Activated CD4-positive, alpha-beta T cell treated with anti-CD3 and anti-CD28 coated beads, Interleukin-2, Interleukin-4, amounts not matched to agents 100 ng/mL and 50 ng/mL, durations not matched to agents 16 hours and 8 hours (primary cell): Measurements from ENCODE around the gene CUX1.

Experiments
- DNase-seq: peaks from one replicate; pipeline ENCODE4 v3.0.0-alpha.2; 2020; ENCODE audit warnings: low spot score

CUX1 gene

DNA sequence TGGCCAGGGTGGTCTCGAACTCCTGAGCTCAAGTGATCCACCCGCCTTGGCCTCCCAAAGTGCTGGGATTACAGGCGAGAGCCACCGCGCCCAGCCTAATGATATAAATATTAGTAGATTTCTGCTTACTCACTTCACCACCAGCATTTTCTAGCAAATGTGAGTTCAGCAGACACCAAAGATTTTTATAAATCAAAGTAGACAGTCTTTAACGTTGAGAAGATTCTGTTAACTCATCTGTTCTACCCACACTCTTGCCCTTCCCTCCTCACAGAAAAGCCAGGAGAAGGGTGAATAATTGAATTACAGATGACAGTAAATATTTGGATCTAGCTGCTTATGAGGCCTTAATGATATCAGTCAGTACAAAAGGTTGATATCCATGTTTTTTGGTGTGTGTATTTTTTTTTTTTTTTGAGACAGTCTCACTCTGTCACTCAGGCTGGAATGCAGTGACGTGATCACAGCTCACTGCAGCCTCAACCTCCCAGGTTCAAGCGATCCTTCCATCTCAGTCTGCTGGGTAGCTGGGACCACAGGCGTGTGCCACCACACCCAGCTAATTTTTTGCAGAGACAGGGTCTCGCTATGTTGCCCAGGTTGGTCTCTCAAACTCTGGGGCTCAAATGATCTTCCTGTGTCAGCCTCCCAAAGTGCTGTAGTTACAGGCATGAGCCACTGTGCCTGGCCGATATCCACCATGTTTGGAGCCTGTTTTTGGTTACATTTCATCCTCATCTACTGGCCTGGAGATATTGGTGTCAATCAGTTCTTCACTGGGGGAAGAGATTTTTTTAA, 120.5 kb downstream of the CUX1 start:
- no peak for DNase-seq

DNA sequence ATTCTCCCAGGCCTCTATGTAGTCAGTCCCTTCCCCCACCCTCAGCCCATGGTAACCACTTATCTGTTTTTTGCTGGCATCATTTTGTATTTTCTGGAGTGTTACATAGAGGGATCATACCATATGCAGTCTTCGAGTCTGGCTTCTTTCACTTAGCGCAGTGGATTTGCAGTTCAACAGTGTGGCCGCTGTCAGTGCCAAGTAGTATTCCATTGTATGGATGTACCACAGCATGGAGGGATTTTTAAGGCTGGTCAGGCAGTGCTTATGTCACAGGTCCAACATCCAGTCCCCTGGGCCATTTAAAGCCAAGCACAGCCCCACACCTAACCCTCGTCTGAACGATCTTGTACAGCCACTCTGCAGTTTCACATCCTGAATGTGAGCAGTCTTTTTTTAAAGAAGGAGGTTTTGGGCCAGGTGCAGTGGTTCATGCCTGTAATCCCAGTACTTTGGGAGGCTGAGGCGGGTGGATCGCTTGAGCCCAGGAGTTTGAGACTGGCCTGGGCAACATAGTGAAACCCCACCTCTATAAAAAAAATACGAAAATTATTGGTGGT, 121.8 kb downstream of the CUX1 start:
- DNase-seq, result no peak

DNA sequence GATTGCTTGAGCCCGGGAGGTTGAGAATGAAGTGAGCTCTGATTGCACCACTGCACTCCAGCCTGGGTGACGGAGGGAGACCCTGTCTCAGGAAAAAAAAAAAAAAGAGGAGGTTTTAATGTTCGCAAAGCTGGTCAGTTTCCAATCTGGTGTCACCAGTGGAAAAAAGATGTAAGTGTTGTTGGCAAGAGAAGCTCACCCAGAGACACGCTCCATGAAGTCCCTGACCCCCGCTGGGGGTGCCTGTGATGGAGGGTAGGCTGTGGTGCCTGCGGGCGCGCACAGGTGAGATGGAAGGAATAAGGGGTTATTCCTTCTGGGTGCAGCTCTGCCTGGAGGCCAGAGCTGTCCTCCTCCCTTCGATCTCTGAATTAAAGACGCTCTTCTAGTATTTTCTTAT, 122.7 kb downstream of the CUX1 start:
- no peak for DNase-seq

DNA sequence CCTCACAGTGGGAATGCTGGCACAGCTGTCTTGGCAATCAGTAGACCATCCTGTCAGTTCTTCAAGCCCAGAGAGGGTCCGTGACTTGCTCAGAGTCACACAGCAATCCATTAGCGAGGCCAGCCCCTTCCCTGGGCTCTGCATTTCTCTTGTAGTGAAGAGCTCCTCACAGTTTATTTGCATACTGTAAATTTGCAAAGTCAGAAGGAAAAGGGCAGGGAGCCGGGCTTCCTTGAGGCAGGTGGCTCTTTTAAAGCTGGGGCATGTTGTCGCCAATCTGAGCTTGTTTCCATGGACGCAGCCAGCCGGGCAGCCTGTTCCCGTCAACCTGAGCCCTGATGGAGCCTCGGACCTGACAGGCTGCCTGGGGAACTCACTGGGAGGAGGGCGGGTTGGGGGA, 123.4 kb downstream of the CUX1 start:
- no peak for DNase-seq

DNA sequence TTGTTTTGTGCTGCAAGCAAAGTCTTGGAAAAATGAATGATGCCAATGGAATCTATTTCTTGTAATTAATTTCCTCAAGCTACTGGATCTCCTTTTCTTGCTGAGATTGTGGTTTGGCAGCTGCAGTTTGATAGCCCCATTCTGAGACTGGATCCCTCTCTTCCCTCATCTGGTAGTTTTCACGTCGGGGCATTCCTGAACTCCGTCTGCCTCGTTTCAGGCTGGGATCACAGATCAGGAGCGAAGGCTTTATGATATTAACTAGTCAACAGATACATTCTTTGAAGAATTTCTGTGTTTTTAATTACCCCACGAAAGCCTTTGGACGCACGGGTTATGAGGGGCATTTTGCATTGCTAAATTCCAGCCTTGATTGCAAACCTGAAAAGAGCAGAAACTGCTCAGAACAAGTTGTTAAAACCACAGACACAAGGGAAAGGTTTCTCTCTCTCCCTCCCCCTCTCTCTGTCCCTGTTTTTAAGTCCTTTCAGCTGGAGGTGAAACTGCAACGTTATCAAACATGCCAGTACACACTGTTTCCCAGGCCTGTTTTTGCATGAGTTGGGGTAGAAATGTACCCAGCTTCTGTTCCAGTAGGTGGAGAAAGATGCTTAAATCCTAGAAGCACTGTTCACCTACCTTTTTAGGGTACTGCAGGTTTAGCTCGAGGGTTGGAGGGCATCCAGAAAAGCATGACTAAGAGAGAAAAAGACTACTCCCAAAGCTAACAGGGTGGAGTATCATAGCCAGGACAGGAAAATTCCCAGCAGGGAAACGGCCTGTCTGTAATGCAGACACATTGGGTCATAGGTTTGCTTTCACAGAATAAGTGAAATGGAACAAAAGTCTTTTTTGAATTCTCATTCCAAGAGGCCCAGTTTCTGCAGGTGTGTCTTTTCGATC, 124.3 kb downstream of the CUX1 start:
- DNase-seq, result no peak

DNA sequence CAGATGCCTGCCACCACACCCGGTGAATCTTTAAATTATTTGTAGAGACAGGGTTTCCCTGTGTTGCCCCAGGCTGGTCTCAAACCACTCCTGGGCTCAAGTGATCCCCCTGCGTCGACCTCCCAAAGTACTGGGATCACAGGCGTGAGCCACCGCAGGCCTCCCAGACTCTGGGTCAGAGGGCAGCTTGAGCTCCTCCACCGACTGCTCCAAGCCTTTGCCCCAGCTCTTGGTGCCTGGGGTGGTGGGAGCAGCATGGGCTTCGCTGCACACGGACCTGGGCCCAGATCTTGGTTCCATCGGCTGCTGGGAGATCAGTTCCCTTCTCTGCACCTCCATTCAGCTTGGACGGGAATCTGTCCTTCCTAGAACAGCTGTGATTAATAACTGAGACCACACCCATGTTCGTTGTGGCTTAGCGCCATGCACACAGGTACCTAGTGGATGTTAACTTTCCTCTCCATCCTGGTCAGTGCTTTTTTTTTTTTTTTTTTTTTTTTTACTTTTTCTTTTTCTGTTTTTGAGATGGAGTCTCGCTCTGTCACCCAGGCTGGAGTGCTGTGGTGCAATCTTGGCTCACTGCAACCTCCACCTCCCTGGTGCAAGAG, 125.3 kb downstream of the CUX1 start:
- no peak for DNase-seq

DNA sequence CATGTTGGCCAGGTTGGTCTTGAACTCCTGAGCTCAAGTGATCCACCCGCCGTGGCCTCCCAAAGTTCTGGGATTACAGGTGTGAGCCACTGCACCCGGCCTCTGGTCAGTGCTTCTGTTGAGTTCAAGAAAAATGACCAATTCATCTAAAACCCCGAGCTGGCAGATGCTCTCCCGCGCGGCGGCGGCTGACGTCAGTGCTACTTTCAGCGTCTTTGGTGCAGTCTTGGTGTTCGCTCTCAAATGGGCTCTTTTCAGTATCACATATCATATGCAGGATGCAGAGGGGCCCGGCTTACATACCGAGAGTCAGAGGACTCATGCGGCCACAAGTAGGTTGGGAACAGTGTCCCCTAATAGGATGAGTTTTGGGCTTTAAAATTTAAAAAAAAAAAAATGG, 125.9 kb downstream of the CUX1 start:
- DNase-seq, result no peak

DNA sequence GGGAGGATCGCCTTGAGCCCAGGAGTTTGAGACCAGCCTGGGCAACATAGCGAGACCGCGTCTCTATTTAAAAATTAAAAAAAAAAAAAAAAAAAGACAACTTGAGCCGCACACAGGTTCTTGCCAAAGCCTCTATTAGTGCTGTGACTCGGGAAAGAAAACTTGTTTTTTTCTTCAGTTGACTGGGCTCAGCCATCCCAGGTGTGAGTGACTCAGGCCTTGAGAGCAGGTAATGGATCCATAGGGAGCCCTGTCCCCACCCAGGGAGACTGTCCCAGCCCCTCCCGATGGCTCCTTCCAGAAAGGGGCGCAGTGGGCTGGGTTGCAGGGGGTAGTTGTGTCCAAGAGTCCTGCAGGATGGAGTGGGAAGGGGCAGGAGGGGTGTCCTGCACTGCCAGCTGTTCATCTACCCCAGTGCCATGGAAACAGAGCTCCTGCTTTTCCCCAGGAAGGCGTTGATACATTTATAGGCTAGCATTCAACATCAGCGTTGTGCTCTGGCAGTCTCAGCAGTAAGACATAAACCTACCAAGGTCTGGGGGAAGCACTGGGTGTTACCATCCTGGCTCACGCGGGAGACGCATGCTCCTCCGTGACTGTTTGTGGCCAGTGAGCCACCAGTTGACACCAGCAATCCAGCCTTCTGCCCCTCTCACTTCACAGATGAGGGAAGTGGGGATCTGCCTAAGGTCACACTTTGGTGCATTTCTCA, 126.6 kb downstream of the CUX1 start:
- no peak for DNase-seq

DNA sequence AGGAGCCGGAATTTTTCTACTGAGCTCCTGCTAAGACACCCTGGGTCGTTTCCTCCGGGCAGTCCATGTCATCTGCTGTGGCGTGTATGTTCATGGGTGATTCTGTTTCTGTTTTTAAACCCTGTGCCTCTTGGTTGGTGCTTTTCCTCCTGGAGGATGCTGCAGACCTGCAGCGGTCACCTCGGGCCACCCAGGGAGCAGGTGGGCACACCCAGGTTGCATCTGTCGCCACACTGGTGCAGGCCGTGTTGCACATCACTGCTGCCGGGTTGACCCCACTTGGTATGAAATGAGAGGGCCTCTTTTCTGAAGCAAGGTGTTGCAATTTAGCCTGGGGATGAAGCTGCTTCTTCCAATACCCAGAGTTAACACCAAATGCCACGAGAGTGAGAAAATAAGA, 127.2 kb downstream of the CUX1 start:
- no peak for DNase-seq

DNA sequence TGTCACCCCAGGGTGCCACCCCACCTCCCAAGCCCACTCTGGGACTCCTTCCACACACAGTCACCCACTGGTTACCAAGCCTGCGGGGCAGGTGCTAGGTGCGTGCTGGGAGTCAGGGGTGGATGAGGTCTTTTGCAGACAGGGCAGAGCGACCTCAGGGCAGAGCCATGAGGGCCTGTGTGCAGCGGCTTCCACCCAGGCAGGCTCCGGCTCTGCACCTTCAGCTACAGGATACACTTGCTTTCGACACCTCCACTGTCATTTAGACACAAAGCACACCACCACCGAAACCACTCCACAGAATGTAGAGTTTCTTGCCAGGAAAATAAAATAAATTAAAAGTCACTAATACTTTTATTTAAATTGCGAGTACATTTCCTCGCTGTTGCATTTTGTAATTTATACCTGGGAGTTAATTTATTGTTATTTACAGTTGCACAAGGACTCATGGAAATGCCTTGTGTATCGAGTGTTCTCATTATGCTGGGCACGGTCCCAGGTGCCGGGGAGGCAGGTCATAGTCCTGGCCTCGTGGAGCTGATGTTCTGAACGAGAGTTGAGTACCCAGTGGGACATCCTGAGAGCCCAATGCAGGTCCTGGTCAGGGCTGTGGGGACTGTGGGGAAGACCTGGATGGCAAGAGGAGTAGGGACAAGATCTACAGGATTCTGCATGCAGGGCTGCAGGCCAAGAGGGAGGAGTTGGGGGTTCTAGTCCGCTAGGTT, 127.8 kb downstream of the CUX1 start:
- no peak for DNase-seq

DNA sequence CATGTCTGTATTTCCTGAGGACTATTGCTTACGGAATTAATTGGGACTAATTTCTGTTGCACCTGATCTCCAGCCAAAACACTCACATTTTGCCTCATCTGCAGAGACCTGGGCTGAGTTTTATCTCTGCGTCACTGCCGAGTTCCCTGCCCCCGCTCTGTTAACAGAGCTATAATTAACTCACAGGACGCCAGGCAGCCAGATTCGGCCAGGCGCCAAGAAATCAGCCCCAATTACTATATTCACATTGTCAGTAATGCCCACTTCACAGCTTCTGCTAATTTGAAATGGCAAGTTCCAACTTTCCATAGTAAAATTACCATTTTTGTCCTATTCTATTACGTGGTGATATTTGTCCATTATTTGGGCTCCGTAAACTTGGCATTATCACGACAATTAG, 130.5 kb downstream of the CUX1 start:
- no peak for DNase-seq

DNA sequence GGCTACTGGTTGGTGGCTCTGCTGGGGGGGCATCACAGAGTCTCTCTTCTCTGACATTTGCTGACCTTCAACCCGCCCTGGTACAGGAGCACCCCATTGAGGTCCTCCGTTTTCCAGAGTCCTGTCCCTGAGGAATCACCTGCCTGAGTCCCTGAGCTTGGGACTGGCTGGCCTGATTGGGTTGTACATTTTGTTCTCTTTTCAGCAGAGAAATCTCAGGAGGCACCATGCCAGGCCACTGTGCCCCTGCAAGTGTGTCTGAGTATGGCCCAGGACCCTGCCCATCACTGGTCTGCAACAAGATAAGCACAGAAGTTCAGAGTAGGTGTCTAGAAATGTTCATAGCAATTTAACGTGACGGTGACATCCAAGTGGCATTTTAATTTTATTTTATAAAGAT, 131.2 kb downstream of the CUX1 start:
- no peak for DNase-seq

DNA sequence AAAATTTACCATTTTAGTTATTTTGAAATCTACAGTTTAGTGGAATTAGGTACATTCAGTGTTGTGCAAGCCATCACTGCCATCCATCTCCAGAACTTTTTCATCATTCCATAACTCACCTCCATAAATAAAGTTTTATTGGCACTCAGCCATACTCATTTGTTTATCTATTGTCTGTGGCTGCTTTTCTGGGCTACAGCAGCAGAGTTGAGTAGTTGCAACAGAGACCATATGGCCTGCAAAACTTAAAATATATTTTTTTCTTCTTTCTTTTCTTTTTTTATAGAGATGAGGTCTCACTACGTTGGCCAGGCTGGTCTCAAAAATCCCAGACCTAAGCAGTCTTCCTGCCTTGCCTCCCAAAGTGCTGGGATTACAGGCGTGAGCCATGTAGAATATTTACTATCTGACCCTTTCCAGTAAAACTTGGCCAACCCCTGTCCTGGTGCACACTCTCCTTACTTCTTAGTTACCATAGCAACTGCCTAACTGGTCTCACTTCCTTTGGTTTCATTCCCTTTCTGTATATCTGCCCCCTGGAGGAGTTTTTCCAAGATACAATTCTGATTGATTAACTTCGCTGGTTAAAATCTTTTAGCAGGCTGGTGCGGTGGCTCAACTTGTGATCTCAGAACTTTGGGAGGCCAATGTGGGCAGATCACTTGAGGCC, 133.2 kb downstream of the CUX1 start:
- DNase-seq, result no peak

DNA sequence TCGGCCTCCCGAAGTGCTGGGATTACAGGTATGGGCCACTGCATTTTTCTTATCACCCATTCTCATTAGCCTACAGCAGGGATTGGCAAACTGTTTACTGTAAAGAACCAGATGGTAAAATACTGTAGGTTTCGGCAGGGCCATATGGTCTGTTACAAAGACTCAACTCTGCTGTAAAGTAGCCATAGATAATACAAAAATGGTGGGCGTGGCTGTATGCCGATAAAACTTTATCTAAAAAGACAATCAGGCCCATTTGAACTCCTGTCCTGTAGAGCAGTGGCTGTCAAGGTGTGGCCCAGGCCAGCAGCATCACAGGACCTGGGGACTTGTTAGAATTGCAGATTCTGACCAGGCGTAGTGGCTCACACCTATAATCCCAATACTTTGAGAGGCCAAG, 134.3 kb downstream of the CUX1 start:
- no peak for DNase-seq

DNA sequence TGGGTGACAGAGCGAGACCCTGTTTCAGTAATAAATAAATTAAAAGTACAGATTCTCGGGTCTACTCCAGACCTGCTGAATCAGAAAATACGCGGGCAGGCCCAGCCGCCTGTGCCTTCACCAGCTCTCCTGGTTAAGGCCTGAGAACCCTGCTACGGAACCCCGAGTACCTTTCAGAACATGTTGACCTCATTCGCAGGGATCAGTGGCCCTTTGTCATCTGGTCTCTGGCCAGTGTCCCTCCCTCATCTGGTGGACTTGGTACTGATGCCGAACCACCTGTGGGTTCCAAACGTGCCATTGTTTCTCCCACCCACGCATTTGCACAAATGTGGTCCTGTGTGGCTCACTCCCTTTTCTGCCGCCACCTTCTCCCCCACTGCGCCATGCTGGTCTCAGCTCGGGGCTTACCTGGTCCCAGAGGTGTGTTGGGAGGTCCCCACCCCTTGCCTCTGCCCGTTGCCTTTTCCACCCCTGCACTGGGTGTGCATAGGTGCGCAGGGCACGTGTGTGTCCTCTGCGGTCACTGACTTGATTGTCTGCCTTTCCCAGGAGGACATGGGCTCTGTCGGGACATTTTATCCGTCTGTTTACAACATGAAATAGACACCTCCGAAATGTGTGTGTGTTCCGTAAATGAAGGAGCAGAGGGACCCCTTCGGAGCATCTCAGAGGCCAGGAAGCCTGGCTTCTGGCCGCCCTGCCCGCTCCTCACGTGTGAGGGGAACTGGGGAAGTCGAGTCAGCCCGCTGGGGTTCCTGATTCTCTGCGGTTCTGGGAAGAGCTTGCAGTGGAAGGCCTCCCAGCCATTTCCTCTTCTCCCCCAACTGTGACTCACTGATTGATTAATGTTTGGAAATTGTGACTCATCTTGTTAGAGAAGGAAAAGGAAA, 135.2 kb downstream of the CUX1 start:
- DNase-seq, result peak; percentile 6

DNA sequence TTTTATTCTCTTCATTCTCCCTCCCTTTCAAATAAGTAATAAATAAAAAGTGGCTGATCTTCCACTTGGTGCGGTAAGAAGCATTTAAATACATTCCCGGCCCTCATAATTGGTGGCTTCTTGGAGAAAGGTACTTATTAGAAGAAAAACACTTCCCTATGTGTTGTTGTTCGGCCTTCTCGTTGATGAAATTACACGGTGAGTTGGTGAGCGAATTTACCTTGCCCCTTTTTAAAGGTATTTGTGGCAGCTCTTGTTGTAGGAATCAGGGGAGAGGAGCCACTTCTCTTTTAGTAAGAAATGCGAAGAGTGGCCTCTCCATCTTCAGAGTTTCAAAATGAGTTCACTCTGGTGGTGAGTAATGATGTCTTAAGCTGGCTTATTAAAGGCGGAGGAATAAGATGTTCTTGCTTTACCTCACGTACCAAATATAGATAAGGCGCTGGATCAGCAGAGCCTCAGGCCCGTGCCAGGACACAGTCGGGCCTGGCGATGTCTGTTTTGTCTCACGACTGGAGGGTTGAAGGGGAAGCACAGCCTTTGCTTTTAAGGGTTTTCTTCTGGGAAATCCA, 135.9 kb downstream of the CUX1 start:
- DNase-seq, result peak; percentile 62

DNA sequence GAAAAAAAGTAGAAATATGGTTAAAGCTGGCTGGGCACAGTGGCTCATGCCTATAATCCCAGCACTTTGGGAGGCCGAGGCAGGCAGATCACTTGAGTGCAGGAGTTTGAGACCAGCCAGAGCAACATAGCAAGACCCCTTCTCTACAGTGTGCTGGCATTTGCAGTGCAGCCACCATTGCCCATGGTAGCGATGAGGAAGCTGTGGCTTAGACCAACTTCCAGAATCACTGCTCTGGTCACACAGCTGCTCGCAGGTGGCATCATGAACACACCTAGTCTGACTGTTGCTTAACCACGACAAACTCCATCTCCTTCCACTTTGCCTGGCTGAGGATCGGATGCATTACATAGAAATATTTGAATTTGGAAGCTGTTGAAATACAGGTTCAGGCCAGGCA, 137.1 kb downstream of the CUX1 start:
- DNase-seq, result no peak

DNA sequence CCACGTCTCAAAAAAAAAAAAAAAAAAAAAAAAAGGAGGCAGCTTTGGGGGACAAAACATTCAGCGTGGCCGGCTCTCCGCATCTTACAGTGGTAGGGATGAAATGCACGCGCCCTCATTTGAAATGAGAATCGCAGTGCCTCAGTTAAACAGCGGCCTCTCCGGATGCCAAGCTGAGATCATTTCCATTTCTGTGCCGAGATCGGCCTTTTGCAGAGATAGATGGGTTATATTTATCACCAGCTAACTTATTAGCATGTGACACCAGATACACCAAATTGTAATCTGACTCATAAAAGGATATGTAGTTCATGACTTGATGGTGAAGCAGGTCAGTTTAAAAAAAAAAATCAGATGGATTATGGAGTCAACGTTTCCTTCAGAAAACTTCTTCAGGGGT, 138.7 kb downstream of the CUX1 start:
- no peak for DNase-seq
